Activated T-cell treated with anti-CD3 and anti-CD28 coated beads for 4 hours (primary cell): ENCODE data around the gene NR4A2.

Experiments used
- DNase-seq: peaks from one replicate; pipeline ENCODE4 v3.0.0-alpha.2; 2020

The NR4A2 gene

DNA sequence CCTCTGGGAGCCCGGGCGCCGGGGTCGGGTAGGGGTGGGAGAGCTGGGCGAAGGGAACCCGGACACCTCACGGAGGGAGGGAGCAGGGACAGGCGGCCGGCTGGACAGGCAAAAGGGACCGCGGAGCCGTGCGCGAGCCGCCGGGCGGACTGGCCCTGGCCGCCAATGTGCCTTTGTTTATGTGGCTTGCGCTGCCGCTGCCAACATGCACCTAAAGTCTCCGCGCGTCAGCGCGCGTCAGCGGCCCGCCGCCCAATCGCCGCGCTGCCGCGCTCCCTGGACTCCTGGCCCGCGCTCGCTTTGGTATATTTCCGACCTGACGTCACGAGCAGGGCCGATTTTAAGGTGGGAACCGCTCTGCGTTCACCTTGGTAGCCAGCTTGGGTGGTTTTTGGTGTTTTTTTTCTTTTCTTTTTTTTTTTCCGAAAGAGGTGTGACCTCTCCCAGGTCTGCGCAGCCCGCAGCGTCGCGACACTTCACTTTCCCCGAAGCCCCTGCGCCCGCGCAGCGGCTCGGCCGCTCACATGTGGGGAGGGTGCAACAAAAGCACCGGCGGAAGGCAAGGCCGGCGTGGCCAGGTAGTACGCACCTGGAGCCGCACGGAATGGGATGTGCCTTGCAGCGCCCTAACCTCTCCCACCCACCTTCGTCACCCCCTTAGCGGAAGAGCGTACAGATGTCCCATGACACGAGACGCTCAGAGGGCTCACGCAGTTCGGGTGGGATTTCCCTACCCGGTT lies at the start of gene NR4A2:
TSS of gene NR4A2 (minus strand) at position 188 of the 740 bp plus-strand sequence. CDS start 2,535 bp downstream, outside the sequence.
- peak; percentile 84 for DNase-seq

DNA sequence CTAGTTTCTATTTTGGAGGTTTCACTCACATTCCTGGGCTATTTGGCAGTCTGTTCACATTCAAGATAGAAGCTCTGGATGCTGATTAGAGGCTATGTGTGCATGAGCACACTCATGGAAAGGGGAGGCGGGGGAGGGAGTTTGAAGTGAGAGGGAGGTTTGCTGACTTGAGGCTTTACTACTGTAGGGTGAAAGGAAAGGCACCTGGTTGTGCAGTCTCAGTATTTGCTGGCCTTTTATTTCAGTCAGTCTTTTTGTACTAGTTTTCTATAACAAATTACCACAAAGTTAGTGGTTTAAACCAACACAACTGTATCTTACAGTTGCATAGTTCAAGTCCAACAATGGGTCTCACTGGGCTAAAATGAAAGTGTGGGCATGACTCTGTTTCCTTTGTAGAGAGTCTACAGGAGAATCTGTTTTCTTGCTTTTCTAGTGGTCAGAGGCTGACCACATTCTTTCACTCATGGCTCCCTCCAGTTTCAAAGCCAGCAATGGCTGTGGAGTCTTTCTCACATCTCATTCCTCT lies 47.7 kb upstream of the NR4A2 start:
- DNase-seq, result no peak

DNA sequence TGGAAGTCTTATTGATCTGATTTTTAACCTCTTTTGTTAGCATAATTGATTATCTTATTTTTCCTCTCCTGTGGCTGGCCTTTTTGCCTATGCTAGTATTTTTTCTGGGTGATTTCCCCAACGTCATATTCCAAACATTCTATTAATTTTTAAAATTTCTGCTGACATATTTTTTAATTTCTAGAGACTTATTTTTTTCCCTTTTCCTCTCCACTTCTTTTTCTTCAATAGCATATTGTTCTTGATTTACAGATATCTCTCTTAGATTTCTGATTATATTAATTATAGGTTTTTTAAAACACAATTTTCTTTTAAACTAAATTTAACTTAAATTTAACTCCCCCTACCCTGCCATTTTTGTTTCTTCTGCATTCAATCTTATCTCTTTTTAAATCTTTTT lies 47.2 kb upstream of the NR4A2 start:
- DNase-seq, result no peak

DNA sequence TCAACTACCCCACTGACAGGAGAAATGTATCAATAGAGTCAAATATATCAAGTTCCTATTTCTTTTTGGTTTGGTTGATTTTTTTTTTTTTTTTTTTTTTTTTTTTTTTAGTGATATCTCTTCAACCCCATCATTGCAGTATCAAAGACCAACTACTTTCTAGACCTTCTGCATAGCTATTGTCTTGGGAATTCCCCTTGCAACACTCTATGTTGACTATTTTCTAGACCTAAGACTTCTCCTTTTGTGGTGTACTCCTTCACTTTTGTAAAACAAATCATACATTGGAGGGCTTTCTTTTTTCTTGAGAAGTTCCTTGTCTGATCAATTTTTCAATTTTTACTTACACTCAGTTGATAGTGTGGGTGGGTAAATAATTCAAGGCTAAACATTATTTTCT lies 46.5 kb upstream of the NR4A2 start:
- DNase-seq, result no peak

DNA sequence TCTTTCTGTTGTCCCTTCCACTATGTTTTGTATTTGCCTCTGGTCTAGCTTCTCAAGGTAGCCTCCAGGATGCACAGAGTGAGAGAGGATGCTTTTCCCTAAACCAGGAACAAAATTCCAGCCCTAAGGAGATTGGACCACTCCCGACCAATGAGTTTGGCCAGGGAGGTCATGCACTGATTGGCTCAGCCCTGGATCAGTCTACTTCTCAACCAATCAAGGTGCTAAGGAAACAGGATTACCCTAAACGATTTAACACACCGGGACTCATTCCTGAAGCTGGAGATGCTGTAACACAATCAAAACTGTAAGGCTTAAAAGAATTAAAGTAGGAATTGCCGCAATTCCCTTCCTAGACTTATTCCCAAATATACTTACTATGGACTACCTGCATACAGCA lies 34.2 kb upstream of the NR4A2 start:
- no peak for DNase-seq

DNA sequence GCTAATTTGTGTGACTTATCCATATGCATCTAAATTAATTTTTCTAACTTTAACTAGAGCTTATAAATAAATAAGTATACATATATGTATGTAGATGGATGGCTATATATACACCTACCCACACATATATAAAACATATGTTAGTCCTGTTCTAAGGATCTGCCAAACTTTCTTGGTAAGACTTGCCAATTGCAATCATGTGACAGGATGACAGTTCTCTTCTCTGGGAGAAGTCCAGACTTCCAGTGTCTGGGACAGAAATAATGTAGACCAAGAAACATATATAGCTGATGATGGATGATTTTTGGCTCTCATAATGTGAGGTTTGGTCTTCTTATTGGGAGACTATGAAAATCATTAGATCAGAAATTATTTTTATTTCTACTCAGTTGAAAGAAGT lies 30.6 kb upstream of the NR4A2 start:
- DNase-seq, result no peak

DNA sequence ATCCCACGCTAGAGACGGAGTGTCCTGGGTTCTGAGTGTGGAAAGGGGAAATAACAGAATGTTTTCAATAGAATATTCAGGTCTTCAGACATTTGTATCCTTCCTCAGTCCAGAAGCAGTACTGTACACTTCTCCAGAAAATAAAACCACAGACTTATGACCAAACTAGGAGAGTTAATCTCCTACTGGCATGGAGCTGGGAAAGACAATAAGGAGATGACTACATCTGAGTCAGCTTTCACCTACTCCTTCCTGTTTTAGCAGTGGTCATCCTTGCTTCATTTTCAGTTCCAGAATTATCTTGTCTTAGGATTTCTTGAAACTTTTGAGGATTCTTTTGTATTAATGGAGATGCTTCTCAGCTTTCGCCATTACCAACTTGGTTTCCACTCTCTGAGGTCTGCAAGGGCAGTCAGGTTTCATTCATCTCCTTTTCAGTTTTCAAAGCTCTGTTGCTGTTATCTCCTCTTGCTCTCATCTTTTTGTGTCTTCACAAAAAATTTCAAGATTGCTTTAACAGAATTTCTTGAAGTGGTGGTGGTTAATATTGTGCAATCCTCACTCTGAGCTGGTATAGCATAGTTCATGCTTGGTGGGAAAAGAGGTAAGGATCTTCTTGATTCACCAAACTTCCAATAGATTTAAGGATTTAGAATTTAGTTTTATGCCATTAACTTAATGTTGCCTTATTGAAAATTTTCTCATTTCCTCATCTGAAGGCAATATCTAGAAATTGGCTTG lies 23.7 kb upstream of the NR4A2 start:
- DNase-seq, result no peak

DNA sequence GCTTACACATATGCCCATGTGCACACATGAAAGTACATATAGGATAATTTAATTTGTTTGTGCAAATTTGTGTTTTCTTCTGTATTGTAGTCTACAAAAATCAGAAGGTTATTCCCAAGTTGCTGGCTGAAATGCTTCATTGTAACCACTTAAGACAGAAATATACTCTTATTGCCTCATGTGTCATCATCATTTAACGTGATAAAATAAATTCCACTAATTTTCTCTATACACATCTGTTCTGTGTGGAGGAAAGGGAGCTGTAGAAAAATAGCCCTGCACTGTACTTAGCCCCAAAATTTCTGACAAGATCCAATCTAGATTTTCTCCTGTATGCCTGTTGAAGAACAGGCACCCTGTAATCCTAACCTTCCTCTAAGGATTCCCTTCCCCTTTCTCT lies 20.4 kb upstream of the NR4A2 start:
- no peak for DNase-seq

DNA sequence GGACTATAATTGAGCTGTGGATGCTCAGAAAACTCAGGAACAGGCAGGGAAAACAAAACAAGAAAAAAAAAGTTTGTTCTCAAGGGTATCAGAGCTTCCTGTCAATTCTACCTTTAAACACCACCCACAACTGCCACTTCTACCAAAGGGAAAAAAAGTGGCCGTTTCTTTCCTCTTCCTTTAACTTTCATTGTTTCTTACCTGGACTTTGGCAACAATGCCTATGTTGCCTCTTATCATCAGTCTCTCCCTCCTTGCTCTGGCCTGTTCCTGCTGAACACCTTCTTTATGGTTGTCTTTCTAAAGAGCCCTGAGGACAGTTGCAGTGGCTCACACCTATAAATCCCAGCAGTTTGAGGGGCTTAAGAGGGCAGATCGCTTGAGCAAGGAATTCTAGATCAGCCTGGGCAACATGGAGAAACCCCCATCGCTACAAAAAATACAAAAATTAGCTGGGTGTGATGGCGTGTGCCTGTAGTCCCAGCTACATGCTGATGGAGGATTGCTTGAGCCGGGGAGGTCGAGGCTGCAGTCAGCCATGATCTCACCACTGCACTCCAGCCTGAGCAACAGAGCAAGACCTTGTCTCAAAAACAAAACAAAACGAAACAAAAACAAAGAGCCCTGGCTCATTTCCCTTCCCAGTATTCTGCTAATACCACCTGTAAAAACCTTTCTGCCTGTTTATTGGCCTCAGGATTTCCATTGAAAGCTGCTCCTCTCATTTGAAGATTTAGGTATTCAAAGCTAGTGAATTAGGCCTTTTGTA lies 18.0 kb upstream of the NR4A2 start:
- DNase-seq, result no peak

DNA sequence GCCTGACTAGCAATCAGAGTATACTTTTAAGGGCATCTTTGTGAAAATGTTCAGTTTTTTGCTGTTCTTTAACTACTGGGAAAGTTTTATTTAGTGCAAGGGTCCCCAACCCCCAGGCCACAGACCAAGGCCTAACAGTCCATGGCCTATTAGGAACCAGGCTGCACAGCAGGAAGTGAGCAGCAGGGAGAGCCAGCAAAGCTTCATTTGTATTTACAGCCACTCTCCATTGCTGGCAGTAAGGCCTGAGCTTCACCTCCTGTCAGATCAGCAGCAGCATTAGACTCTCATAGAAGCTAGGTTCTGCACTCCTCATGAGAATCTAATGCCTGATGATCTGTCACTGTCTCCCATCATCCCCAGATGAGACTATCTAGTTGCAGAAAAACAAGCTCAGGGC lies 17.1 kb upstream of the NR4A2 start:
- DNase-seq, result no peak

DNA sequence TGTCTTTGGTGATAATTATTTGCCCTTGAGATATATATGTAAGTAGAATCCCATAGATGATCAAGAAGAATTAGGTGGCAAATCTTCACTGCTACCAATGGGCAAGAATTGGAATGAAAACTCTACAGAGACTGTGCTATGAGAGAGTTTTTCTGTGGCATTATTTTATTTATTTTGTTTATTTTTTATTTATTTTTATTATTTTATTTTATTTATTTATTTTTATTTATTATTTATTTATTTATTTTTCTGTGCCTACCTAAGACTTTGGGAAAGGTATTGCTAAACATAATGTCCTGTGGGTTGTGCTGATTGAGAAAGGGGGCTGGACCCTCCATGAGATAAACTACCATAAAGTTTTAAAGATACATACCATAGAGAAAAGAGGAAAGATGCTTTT lies 16.6 kb upstream of the NR4A2 start:
- DNase-seq, result no peak

DNA sequence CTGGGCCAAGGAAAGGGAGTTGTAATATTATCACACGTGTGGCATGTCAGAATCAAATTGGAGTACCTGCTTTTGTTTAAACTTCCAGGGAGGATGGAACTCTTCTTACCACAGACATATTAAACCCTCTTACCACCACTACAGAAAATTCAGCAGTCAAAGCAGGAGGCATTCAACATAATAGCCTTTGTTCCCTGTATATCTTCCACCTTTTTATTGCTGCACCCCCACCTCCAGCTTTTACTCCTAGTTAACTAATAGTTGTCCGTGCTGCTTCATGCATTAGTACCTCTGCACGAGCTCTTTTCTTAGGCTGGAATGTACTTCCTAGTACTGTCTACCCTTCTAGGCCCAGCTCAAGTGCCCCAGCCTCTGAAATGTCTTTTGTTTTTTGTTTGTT lies 14.9 kb upstream of the NR4A2 start:
- DNase-seq, result no peak

DNA sequence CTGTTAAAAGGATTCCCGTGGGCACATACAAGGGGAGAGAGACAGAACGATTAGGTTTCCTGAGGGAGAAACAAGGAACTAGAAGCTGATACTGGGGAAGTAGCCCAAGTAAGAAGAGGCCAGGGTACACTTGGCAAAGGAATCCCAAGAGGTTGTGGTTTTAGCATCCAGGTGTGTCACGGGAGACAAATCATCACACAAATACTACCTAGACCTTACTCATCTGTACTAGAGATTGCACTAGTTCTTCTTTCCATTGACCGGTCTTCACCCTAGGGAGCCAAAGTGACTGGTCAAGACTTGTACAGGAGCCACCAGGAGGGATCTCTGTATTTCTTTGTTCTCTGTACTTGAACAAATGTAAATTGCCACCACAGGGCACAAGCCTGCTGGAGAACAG lies 14.2 kb upstream of the NR4A2 start:
- no peak for DNase-seq

DNA sequence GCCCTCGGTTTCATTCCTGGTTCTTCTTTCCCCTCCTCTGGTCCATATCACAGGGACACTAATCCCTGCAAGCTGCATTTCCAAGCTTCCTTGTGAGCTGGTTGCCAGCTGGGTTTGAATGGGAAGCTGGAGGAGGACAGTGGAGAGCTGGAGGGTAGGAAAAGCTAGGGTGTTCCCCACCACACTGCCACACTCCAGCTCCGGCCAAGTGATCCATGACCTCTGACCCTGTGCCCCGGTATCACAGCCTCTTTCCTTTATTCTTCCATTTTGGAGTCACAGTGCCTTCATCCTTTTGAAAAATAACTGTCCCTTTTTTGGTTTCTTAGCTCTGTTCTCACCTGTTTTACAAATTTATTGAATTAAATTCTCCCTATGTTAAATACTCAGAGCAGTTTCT lies 13.1 kb upstream of the NR4A2 start:
- no peak for DNase-seq

DNA sequence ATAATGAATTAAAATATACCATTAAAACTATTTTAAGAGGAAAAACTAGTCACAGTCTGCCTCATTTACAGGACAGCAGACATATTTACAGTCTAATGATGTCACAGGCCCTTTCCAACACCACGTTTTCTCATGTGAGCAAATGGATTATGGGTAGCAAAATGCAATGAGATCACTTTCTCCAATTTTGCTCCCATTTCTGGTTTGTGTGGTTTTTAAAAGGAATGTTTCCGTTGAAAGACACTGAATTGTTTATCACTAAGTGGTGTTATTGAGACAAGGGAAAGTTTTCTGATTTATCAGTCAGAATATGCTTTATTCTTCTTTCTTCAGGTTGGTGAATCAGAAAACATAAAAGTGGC lies 11.4 kb upstream of the NR4A2 start:
- DNase-seq, result no peak

DNA sequence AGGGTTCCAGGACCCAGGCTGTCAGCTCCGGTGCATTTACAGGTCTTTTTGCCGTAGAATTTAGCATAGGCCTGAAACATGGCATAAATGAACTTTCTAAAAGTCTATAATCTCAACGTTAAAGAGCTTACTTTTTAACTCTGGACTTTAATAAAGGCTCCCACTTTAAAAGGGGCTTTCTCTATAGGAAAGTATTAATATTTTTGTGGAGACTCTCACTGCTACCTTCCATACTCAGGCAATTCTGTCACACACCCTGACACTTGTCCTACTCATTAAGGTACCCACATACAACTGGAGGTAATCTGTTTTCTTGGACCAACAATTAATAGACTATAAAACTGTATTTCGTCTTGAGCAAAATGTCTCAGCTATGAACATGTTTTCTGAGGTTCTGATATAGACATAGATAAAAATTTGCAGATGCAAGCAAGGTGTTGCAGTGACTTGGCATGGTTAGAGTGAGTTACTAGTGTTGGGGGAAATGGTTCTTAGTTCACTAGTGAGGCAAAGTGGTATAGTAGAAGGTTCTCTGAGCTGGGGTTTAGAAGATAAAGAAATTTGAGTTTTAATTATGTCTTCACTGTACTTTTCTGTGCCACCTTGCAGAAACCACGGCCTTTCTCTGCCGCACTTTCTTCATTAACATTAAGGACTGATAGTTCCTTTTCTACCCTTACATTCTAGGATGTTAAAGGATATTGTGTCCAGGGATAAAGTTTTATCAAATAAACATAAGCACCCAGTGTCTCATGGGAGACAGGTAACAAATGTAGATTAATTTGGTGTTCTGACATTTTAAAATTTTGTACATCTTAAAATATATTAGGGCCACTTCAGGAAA lies 10.8 kb upstream of the NR4A2 start:
- DNase-seq, result no peak

DNA sequence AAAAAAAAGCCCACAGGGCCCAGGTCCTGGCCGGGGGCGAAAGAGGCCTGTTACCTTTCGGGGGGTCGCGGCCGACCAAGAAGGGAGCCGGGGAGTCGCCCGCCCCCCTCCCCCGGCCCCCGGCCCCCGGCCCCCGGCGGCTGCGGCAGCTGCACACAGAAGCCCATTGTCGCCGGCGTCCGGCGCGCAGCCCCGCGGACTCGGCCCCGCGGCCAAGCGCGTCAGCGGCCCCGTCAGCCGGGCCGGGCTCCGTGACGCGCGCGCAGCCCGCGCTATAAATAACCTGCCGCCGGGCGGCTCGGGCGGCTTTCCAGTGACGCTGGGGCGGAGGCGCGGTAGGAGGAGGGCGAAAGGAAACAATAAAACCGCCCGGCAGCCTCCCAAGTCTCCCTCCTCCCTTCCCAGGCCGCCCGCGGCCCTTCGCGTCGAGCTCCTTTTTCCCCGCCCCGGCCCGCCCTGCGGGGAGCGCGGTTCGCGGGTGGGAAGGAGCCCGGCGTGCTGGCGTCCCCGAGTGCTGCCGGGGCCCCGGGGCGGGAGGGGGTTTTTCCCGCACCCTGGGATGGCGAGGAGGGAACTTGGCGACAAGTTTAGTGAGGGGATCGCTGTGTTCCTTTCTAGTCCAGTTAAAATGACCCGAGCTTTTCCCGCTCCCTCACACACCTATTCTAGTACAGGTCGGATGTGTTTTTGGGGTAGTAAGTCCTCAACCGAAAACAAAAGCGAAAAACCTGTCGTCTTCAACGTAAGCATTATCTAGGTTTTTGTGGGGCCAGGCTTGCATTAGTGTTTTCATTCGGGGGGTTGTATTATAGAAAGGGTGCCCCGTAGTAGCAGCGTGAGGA lies 10.0 kb upstream of the NR4A2 start:
- peak; percentile 80 for DNase-seq

DNA sequence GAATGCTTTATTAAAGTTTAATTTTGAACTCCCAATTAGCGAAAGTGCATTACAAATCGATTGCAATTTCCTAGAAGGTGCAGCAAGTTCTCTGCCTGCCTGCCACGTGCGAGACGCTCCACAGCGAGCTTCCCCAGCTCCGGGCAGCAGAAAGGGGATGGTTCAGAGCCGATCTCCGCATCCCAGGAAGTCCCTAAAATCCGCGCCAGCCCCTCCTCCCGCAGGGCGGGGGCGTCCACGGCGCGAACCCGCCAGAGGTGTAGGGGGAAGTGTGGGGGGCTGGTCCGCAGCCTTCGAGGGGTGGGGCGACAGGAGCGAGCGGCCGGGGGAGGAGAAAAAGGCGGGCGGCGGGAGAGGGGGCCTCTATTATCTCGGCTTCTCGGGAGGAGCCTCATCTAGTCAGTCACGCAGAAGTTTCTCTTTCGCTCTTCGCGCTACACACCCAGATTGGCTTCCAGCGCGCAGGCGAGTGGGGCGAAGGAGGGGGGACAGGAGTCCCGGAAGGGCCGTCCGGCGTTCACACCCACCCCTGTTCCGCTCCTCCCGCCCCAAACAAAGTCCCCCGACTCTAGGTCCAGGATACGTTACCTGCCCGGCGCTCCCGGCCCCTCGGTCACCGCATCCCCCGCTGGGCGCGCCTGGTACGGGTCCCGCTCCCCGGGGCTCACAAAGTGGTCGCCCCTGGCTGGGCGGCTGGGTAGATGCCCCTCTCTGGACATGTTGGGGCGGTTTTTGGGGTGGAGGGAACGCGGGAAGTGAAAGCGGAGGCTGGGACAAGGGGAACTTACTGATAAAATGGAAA lies 9.1 kb upstream of the NR4A2 start:
- DNase-seq, result peak; percentile 88

DNA sequence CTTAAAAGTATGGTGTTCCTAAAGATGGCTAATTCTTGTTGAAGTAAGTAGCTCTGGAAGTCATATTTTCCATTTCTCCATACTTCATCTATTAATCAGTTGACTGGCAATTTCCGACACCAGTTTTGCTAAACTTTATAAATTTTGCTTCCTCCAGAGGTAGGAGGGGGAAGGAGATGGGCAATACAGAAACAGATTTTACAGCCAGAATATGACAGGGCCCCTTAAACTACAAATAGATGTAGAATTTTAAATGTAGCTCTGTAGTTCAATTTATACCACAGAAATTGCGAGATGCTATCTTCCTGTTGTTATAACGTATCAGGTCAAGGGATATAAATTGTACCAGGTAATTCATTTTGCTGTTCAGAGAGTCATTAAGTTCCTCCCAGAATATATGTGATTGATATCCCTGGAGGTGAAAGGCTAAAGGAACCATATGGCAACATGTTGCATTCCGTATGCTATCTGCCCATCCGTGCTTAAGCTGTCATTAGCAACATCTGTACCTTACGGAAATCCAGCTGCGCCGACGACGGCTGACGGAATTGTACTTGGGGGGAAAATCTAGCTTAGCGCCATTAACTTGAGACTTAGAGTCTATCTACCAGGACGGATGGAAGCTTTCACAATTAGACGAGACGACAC lies 8.4 kb upstream of the NR4A2 start:
- no peak for DNase-seq

DNA sequence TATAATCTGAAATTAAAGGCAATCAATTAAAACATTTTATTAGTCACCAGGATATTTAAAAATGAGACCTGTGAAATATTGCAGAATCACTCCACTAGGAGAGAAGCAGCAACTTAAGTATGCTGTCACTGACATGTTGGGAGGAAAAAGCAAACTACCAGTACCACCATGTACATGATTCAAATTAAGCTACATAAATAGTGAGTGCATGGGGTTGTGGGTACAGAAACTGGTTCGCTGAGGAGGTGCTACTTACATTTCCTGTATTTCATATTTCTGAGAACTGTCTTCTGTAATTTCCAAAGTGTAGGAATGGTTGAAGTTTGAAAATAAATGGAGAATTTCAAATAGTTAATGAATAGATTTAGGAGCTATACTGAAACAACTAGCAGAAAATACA lies 7.9 kb upstream of the NR4A2 start:
- no peak for DNase-seq
